ENCODE data around the gene OLIG1.

DNA sequence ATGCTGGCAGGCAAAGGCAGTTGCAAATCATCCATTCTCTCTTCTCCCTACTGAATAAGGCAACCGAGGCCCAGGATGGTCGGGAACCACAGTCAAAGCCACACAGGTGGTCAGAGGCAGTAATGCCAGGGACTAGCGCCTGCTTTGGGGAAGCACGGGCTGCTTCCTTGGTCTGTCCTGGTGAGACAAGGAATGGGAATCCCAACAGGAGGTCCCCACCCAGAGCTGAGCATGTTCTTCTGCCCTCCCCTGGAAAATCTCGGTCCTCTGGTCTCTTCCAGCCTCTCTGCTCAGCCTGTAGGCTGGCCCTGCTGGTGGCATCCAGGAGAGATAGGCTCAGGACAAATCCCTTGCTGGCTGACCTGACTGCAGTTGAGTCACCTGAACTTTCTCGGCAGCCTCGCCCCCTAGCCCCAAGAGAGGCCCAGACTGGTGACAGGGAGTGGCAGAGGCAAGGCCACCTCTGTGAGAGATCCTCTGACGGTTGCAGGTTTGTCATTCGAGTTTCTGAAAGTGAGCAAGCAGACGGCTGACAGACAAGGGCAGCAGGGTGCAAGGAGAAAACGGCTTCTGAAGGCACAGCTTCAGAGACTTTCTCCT lies 5.8 kb downstream of the OLIG1 start:
- TF ChIP-seq CTCF (conservative IDR thresholded peaks at IDR 0.05 in 1 of 2, IDR thresholded peaks at IDR 0.05 in 1 of 2; ENCODE audit: extremely low read depth in 1 of 2, insufficient read depth in 1 of 2, low read depth in 1 of 2, low read length in 2 of 2) (no peak), EZH2 (IDR thresholded peaks at IDR 0.05; ENCODE audit: borderline replicate concordance, low read length) (no peak)
